Activated CD4-positive, alpha-beta T cell treated with anti-CD3 and anti-CD28 coated beads, Interleukin-2, amount 10 ng/mL, durations not matched to agents 7 days and 5 days (primary cell): ENCODE results near the gene IFI27L1. TPM values are rescaled to one million over a fixed set of nuclear protein-coding genes. Genes with fewer than 3 reads are reported as not detected.

Source experiments
- CTCF ChIA-PET: fragments of 350-600 bp; sonication (Branson Sonifier 250); formaldehyde crosslinking; loops from one replicate; lab custom pipeline; 2021; ENCODE audit warnings: antibody characterized with exemption; lab: Charles Lee
- POLR2A ChIA-PET: fragments of 350-600 bp; sonication (Branson Sonifier 250); formaldehyde crosslinking; loops from one replicate; lab custom pipeline; 2021; ENCODE audit warnings: antibody characterized with exemption; lab: Charles Lee
- DNase-seq: peaks from one replicate; pipeline ENCODE4 v3.0.0-alpha.2; 2020
- H3K27ac Mint-ChIP-seq: one replicate; pipeline ENCODE4 v1.8.0; 2021; ENCODE audit warnings: mild to moderate bottlenecking, moderate library complexity, mixed read lengths
- H3K27me3 Mint-ChIP-seq: one replicate; pipeline ENCODE4 v1.8.0; 2021; ENCODE audit warnings: mixed read lengths
- H3K36me3 Mint-ChIP-seq: one replicate; pipeline ENCODE4 v1.8.0; 2021; ENCODE audit warnings: low read depth, mixed read lengths
- H3K4me1 Mint-ChIP-seq: one replicate; pipeline ENCODE4 v1.8.0; 2021; ENCODE audit warnings: mixed read lengths
- H3K4me3 Mint-ChIP-seq: one replicate; pipeline ENCODE4 v1.8.0; 2021; ENCODE audit warnings: mild to moderate bottlenecking, moderate library complexity, mixed read lengths
- H3K9me3 Mint-ChIP-seq: one replicate; pipeline ENCODE4 v1.8.0; 2021; ENCODE audit warnings: mixed read lengths
- total RNA-seq, 2 experiments: library from RNA; stranded (reverse); gene quantifications; one replicate each; pipeline ENCODE4 v1.2.3, GENCODE V29; 2021

IFI27L1 gene
- total RNA-seq, 2 experiments from 2014 or later = 31.6 to 42.1 TPM

GRCh38 chr14:94113490-94113889 is 32.4 kb downstream of the IFI27L1 start:
- H3K27ac Mint-ChIP-seq = no peak overlapping the region

GRCh38 chr14:94113908-94114588 is 32.9 kb downstream of the IFI27L1 start:
- ChIA-PET CTCF (interaction anchor here (0.6 to 2.3 kb wide), 2 partner anchors 10 to 23 kb away, joined by 3 to 6 read pairs; no protein-coding TSS in a partner anchor), POLR2A (interaction anchor here (0.6 kb wide), 1 partner anchor 11 kb away, joined by 3 read pairs; no protein-coding TSS in a partner anchor)
- Mint-ChIP-seq H3K4me1 (peaks cover 51% of the 10 kb centered on the region), H3K36me3 (peaks cover 2% of the 10 kb centered on the region), H3K4me3 (no peak overlapping the region), H3K9me3 (no peaks in the 10 kb centered on the region), H3K27me3 (no peaks in the 10 kb centered on the region), H3K27ac (no peak overlapping the region)
- DNase-seq = no peak

More at GRCh38 chr14:94113490-94113889, 32.4 kb downstream of the IFI27L1 start:
- Mint-ChIP-seq H3K27me3 (no peaks in the 10 kb centered on the region), H3K4me3 (no peak overlapping the region), H3K4me1 (peaks cover 51% of the 10 kb centered on the region), H3K36me3 (peaks cover 3% of the 10 kb centered on the region), H3K9me3 (no peaks in the 10 kb centered on the region)
- POLR2A ChIA-PET = interaction anchor here (0.6 kb wide), 1 partner anchor 10 kb away, joined by 3 read pairs; no protein-coding TSS in a partner anchor
- CTCF ChIA-PET = interaction anchor here (0.6 kb wide), 1 partner anchor 22 kb away, joined by 3 read pairs; no protein-coding TSS in a partner anchor
- no peak for DNase-seq

- CTCF ChIA-PET = interaction anchor here (0.9 to 2.3 kb wide), 4 partner anchors 11 to 78 kb away, joined by 3 to 6 read pairs (median 5); no protein-coding TSS in a partner anchor
- no peak overlapping the region for H3K27ac Mint-ChIP-seq
- peaks cover 2% of the 10 kb centered on the region for H3K36me3 Mint-ChIP-seq
Observed at GRCh38 chr14:94114589-94115057, 33.5 kb downstream of the IFI27L1 start.

GRCh38 chr14:94115058-94115591 is 34.0 kb downstream of the IFI27L1 start:
- DNase-seq = no peak
- ChIA-PET POLR2A (interaction anchor here (0.6 kb wide), 1 partner anchor 16 kb away, joined by 3 read pairs; no protein-coding TSS in a partner anchor), CTCF (interaction anchor here (0.9 to 2.3 kb wide), 4 partner anchors 11 to 79 kb away, joined by 3 to 6 read pairs (median 5); no protein-coding TSS in a partner anchor)
- peaks cover 2% of the 10 kb centered on the region for H3K36me3 Mint-ChIP-seq
- no peak overlapping the region for H3K27ac Mint-ChIP-seq
- no peaks in the 10 kb centered on the region for H3K27me3 Mint-ChIP-seq
- no peak overlapping the region for H3K4me3 Mint-ChIP-seq
- peaks cover 44% of the 10 kb centered on the region for H3K4me1 Mint-ChIP-seq
- peaks cover 6% of the 10 kb centered on the region for H3K9me3 Mint-ChIP-seq

More at GRCh38 chr14:94114589-94115057, 33.5 kb downstream of the IFI27L1 start:
- no peak for DNase-seq
- Mint-ChIP-seq H3K27me3 (no peaks in the 10 kb centered on the region), H3K9me3 (peaks cover 4% of the 10 kb centered on the region), H3K4me1 (peaks cover 49% of the 10 kb centered on the region), H3K4me3 (no peak overlapping the region)
- POLR2A ChIA-PET = interaction anchor here (0.6 kb wide), 1 partner anchor 15 kb away, joined by 3 read pairs; no protein-coding TSS in a partner anchor

GRCh38 chr14:94115631-94116030 is 34.5 kb downstream of the IFI27L1 start:
- H3K9me3 Mint-ChIP-seq = peaks cover 11% of the 10 kb centered on the region
- DNase-seq = no peak
- no peaks in the 10 kb centered on the region for H3K27me3 Mint-ChIP-seq
- POLR2A ChIA-PET = no interaction called here
- H3K27ac Mint-ChIP-seq = no peak overlapping the region
- CTCF ChIA-PET = interaction anchor here (0.9 to 2.3 kb wide), 4 partner anchors 12 to 79 kb away, joined by 3 to 6 read pairs (median 5); no protein-coding TSS in a partner anchor
- H3K4me1 Mint-ChIP-seq = peaks cover 39% of the 10 kb centered on the region
- no peak overlapping the region for H3K4me3 Mint-ChIP-seq
- H3K36me3 Mint-ChIP-seq = peaks cover 2% of the 10 kb centered on the region

GRCh38 chr14:94116701-94117100 is 35.6 kb downstream of the IFI27L1 start:
- peaks cover 14% of the 10 kb centered on the region for H3K9me3 Mint-ChIP-seq
- H3K27me3 Mint-ChIP-seq = no peaks in the 10 kb centered on the region
- CTCF ChIA-PET = interaction anchor here (1.6 kb wide), 1 partner anchor 20 kb away, joined by 5 read pairs; no protein-coding TSS in a partner anchor
- peaks cover 2% of the 10 kb centered on the region for H3K36me3 Mint-ChIP-seq
- peaks cover 34% of the 10 kb centered on the region for H3K4me1 Mint-ChIP-seq
- no peak overlapping the region for H3K27ac Mint-ChIP-seq
- POLR2A ChIA-PET = interaction anchor here (0.7 kb wide), 1 partner anchor 28 kb away, joined by 3 read pairs; no protein-coding TSS in a partner anchor
- no peak for DNase-seq
- no peak overlapping the region for H3K4me3 Mint-ChIP-seq

GRCh38 chr14:94117856-94118255 is 36.7 kb downstream of the IFI27L1 start:
- no peak for DNase-seq
- Mint-ChIP-seq H3K9me3 (peaks cover 14% of the 10 kb centered on the region), H3K4me1 (peaks cover 26% of the 10 kb centered on the region), H3K4me3 (no peak overlapping the region), H3K36me3 (no peaks in the 10 kb centered on the region), H3K27me3 (no peaks in the 10 kb centered on the region), H3K27ac (no peak overlapping the region)
- POLR2A ChIA-PET = no interaction called here
- CTCF ChIA-PET = interaction anchor here (0.6 to 1.6 kb wide), 3 partner anchors 17 to 60 kb away, joined by 3 to 5 read pairs (median 5); no protein-coding TSS in a partner anchor

GRCh38 chr14:94119071-94119470 is 38.0 kb downstream of the IFI27L1 start:
- peaks cover 14% of the 10 kb centered on the region for H3K9me3 Mint-ChIP-seq
- no peak overlapping the region for H3K27ac Mint-ChIP-seq
- POLR2A ChIA-PET = no interaction called here
- H3K4me3 Mint-ChIP-seq = no peak overlapping the region
- H3K27me3 Mint-ChIP-seq = no peaks in the 10 kb centered on the region
- H3K4me1 Mint-ChIP-seq = peaks cover 20% of the 10 kb centered on the region
- CTCF ChIA-PET = interaction anchor here (0.6 kb wide), 1 partner anchor 408 kb away, joined by 4 read pairs; no protein-coding TSS in a partner anchor
- H3K36me3 Mint-ChIP-seq = no peaks in the 10 kb centered on the region
- no peak for DNase-seq

GRCh38 chr14:94120667-94121340 is 39.7 kb downstream of the IFI27L1 start:
- no peak for DNase-seq
- Mint-ChIP-seq H3K9me3 (peaks cover 14% of the 10 kb centered on the region), H3K27ac (no peak overlapping the region), H3K36me3 (no peaks in the 10 kb centered on the region), H3K4me3 (no peak overlapping the region), H3K27me3 (no peaks in the 10 kb centered on the region), H3K4me1 (peaks cover 4% of the 10 kb centered on the region)
- CTCF ChIA-PET = no interaction called here
- POLR2A ChIA-PET = no interaction called here

- H3K27me3 Mint-ChIP-seq = no peaks in the 10 kb centered on the region
- CTCF ChIA-PET = no interaction called here
- H3K4me3 Mint-ChIP-seq = no peak overlapping the region
- peaks cover 14% of the 10 kb centered on the region for H3K9me3 Mint-ChIP-seq
- POLR2A ChIA-PET = no interaction called here
- peaks cover 4% of the 10 kb centered on the region for H3K4me1 Mint-ChIP-seq
- no peak for DNase-seq
- no peaks in the 10 kb centered on the region for H3K36me3 Mint-ChIP-seq
- H3K27ac Mint-ChIP-seq = no peak overlapping the region
Observed at GRCh38 chr14:94121485-94121884, 40.4 kb downstream of the IFI27L1 start.

GRCh38 chr14:94122438-94122837 is 41.3 kb downstream of the IFI27L1 start:
- ChIA-PET CTCF (interaction anchor here (0.6 kb wide), 1 partner anchor 86 kb away, joined by 3 read pairs; no protein-coding TSS in a partner anchor), POLR2A (no interaction called here)
- Mint-ChIP-seq H3K9me3 (peaks cover 14% of the 10 kb centered on the region), H3K4me3 (no peak overlapping the region), H3K27me3 (no peaks in the 10 kb centered on the region), H3K27ac (no peak overlapping the region), H3K4me1 (peaks cover 4% of the 10 kb centered on the region), H3K36me3 (no peaks in the 10 kb centered on the region)
- DNase-seq = no peak

GRCh38 chr14:94123296-94123695 is 42.2 kb downstream of the IFI27L1 start:
- peaks cover 6% of the 10 kb centered on the region for H3K4me1 Mint-ChIP-seq
- no peak for DNase-seq
- no peak overlapping the region for H3K27ac Mint-ChIP-seq
- no peak overlapping the region for H3K4me3 Mint-ChIP-seq
- peaks cover 14% of the 10 kb centered on the region for H3K9me3 Mint-ChIP-seq
- ChIA-PET POLR2A (no interaction called here), CTCF (no interaction called here)
- no peaks in the 10 kb centered on the region for H3K36me3 Mint-ChIP-seq
- no peaks in the 10 kb centered on the region for H3K27me3 Mint-ChIP-seq
